ENCODE measurements around the gene ABCA6. TPM values are rescaled to one million over a fixed set of nuclear protein-coding genes. Genes with fewer than 3 reads are reported as not detected.

ABCA6 gene
- total RNA-seq, 1 donor from 2014 or later, result 32.0 TPM

DNA sequence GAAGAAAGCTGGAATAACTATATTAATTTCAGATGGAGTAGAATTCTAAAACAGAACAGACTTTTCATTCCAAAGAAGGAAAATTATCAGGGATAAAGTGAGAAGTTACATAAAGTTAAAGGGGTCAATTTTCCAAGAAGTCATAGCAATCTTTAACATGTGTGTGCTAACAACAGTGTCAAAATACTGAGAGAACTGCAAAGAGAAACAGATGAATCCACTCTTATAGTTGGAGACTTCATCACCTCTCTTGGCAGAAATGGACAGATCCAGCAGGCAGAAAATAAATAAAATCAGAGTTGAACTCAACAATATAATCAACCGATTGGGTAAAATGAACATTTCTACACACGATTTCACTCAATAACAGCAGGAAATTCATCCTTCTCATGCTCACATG, 86.4 kb downstream of the ABCA6 start:
- DNase-seq (ENCODE audit: low read depth, low spot score), result no peak

- peak; percentile 52 for DNase-seq (ENCODE audit: low read depth, low spot score)
These were observed 90.5 kb downstream of the ABCA6 start for GRCh38 chr17:69050999-69051775.

- no peak for DNase-seq (ENCODE audit: low read depth, low spot score)
These were observed 93.1 kb downstream of the ABCA6 start for GRCh38 chr17:69048634-69049033.

GRCh38 chr17:69047368-69048263, 94.1 kb downstream of the ABCA6 start:
- DNase-seq (ENCODE audit: low read depth, low spot score), result peak; percentile 98

DNA sequence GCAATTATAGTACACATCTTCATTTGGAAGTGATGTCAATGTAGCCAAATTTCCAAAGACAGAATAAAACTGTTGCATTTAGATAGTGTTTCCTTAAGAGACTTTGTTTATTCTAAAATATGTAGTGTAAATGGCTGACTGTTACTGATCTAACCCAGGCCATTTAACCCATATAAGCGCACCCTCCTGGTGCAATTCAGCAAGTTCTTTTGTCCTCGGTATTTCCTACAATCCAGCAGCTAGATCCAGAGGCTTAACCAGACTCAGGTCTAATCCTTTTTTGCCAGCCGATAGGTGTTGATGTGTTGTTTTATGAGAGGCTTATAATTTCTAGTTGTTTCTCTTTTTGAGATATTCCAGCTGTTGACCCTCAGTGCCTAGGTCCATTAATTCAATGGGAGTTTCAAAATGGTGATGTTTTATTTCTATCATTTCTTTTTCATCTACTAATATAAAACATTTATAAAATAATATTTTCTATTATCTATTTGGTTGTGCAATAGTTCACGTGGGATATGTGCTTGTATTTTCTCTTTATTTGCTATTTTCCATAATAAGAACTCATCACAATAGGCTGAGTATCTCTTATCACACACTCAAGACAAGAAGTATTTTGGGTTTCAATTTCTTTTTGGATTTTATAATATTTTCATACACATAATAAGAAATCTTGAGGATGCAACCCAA, 95.4 kb downstream of the ABCA6 start:
- no peak for DNase-seq (ENCODE audit: low read depth, low spot score)

DNA sequence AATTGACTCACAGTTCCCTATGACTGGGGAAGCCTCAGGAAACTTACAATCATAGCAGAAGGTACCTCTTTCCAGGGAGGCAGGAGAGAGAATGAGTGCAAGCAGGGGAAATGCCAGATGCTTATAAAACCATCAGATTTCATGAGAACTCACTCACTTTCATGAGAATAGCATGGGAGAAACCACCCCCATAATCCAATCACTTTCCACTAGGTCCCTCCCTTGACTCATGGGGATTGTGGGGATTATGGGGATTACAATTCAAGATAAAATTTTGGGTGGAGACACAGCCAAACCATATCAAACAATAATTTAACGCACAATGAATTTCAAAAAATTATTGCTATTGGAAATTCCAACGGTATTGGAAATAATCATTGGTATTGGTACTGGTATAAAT, 96.0 kb downstream of the ABCA6 start:
- DNase-seq (ENCODE audit: low read depth, low spot score), result no peak

- DNase-seq (ENCODE audit: low read depth, low spot score), result no peak
These were observed 97.3 kb downstream of the ABCA6 start for GRCh38 chr17:69044371-69044770.

- DNase-seq (ENCODE audit: low read depth, low spot score), result no peak
These were observed 98.5 kb downstream of the ABCA6 start for GRCh38 chr17:69043098-69043734.

GRCh38 chr17:69042308-69042707, 99.4 kb downstream of the ABCA6 start:
- no peak for DNase-seq (ENCODE audit: low read depth, low spot score)

DNA sequence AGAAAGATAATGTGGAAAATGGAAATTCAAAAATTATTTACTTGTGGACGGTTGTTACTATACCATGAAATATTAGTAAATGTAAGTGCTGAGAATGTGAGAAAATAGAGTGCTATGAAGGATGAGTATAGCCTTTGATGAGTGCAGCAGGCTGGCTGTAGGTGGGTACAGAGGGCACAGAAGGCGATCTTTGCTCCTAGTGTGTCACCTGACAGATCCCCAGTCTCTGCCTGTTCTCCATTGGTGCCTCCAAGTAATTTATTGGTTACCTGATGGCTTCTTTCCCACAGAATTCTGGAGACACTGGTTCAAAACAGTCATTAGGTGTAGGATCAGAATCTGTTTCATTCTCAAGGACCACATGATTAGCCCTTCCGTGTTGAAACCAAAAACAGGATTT, 109.9 kb downstream of the ABCA6 start:
- no peak for DNase-seq (ENCODE audit: low read depth, low spot score)

GRCh38 chr17:69030169-69030568, 111.5 kb downstream of the ABCA6 start:
- DNase-seq (ENCODE audit: low read depth, low spot score), result no peak

Other genes with a start within 250 kb of the ABCA6 start
- gene ABCA8, start 186.5 kb downstream of the ABCA6 start, total RNA-seq, result 45.5 and 51.0 TPM in 2 replicates
- 5.7 and 13.9 TPM in 2 replicates for gene ABCA9, start 81.0 kb downstream of the ABCA6 start, total RNA-seq
- 0.40 and 0.53 TPM in 2 replicates for gene ABCA10, start 86.9 kb upstream of the ABCA6 start, total RNA-seq
- gene ABCA5, start 185.2 kb upstream of the ABCA6 start, total RNA-seq, result 12.9 and 14.6 TPM in 2 replicates